Right renal pelvis (tissue), 4 donors: ENCODE measurements around the gene MYL6B. TPM values are rescaled to one million over a fixed set of nuclear protein-coding genes. Genes with fewer than 3 reads are reported as not detected.
A peak's percentile ranks its signal among the peaks of the same experiment; 100 is the strongest.
"Not testable (repeated sequence)": the region's sequence is repeated elsewhere in the genome, so short reads cannot be mapped to it uniquely, and the experiment has no call there.

Experiments used
- DNase-seq, 4 donors: peaks; one replicate each; pipeline ENCODE4 v3.0.0-alpha.2; 2013; ENCODE audit warnings: low read depth in 4 of 4, low spot score in 3 of 4, missing footprints in 1 of 4
- polyA plus RNA-seq, 4 donors: library from polyadenylated mRNA; unstranded; fragments of 120-200 nt; gene quantifications; one replicate each; pipeline ENCODE4 v1.2.1, GENCODE V29; 2013; ENCODE audit not compliant: insufficient read length in 4 of 4

Gene MYL6B
- 100 to 1,000 TPM; 157 to 173 (median 167) TPM for polyA plus RNA-seq

GRCh38 chr12:56152132-56152755 lies at the start of gene MYL6B:
Gene MYL6B, plus strand, starts transcription at chr12:56152587. Its CDS starts 1,332 bp downstream, at chr12:56153919.
- peak; percentile 82 to 87 (median 86) for DNase-seq

- DNase-seq = no peak
Measured at GRCh38 chr12:56102683-56103065, 49.7 kb upstream of the MYL6B start.

- no peak for DNase-seq
Measured at GRCh38 chr12:56103066-56103711, 49.2 kb upstream of the MYL6B start.

- DNase-seq = no peak
Measured at GRCh38 chr12:56103823-56104108, 48.6 kb upstream of the MYL6B start.

GRCh38 chr12:56104109-56104814 lies 48.1 kb upstream of the MYL6B start, which contains the start of gene PA2G4:
Gene PA2G4, plus strand, starts transcription at chr12:56104559. Its CDS starts 179 bp downstream, at chr12:56104738.
- peak; percentile 95 to 98 (median 98) for DNase-seq

GRCh38 chr12:56104815-56105608 lies 47.4 kb upstream of the MYL6B start:
- DNase-seq = no peak

- no peak for DNase-seq
Measured at GRCh38 chr12:56105609-56105902, 46.8 kb upstream of the MYL6B start.

- no peak for DNase-seq
Measured at GRCh38 chr12:56107242-56107641, 45.1 kb upstream of the MYL6B start.

- no peak for DNase-seq
Measured at GRCh38 chr12:56110571-56110970, 41.8 kb upstream of the MYL6B start.

- no peak for DNase-seq
Measured at GRCh38 chr12:56114084-56114483, 38.3 kb upstream of the MYL6B start.

- DNase-seq = no peak
Measured at GRCh38 chr12:56115329-56115728, 37.1 kb upstream of the MYL6B start.

- DNase-seq = peak; percentile 94 to 99 (median 98)
Measured at GRCh38 chr12:56116267-56117081, 35.9 kb upstream of the MYL6B start, which contains the start of gene RPL41. Gene RPL41, plus strand, starts transcription at chr12:56116633.

GRCh38 chr12:56117082-56117706 lies 35.2 kb upstream of the MYL6B start:
- not testable (repeated sequence) for DNase-seq

GRCh38 chr12:56117778-56118687 lies 34.4 kb upstream of the MYL6B start, which contains the start of gene ZC3H10:
Gene ZC3H10, plus strand, starts transcription at chr12:56118266. Its CDS starts 2,297 bp downstream, at chr12:56120563.
- DNase-seq = peak; percentile 96 to 99 (median 98)

GRCh38 chr12:56118688-56119357 lies 33.6 kb upstream of the MYL6B start:
- no peak for DNase-seq

- peak in 1 of 4 donors; percentile 82 for DNase-seq
Measured at GRCh38 chr12:56119361-56119796, 33.0 kb upstream of the MYL6B start.

- no peak for DNase-seq
Measured at GRCh38 chr12:56120158-56120846, 32.1 kb upstream of the MYL6B start.
